ENCODE results near the gene VCAM1.

VCAM1 gene

GRCh38 chr1:100735244-100735643, 15.7 kb downstream of the VCAM1 start:
- TF ChIP-seq ZBTB7A (IDR thresholded peaks at IDR 0.05; ENCODE audit: low read depth) (no peak), MAX (IDR thresholded peaks at IDR 0.05) (no peak), REST (IDR thresholded peaks at IDR 0.05; ENCODE audit: low read depth) (no peak), FOXM1 (IDR thresholded peaks at IDR 0.05; ENCODE audit: borderline replicate concordance, low read depth) (no peak), CEBPB (IDR thresholded peaks at IDR 0.05) (no peak), EGR1 (IDR thresholded peaks at IDR 0.05) (no peak), CREB1 (IDR thresholded peaks at IDR 0.05; ENCODE audit: low read depth) (no peak), USF1 (IDR thresholded peaks at IDR 0.05) (no peak), TAF1 (IDR thresholded peaks at IDR 0.05; ENCODE audit: low read depth) (no peak), TCF12 (IDR thresholded peaks at IDR 0.05; ENCODE audit: low read depth) (no peak), RAD21 (IDR thresholded peaks at IDR 0.05; ENCODE audit: low read depth) (no peak), YY1 (IDR thresholded peaks at IDR 0.05; ENCODE audit: low read depth) (no peak), EP300 (IDR thresholded peaks at IDR 0.05; ENCODE audit: borderline replicate concordance) (no peak), NFIC (IDR thresholded peaks at IDR 0.05) (no peak), TEAD4 (IDR thresholded peaks at IDR 0.05) (no peak)

- no peak for TF ChIP-seq CREB1 (IDR thresholded peaks at IDR 0.05; ENCODE audit: low read depth)
- no peak for TF ChIP-seq YY1 (IDR thresholded peaks at IDR 0.05; ENCODE audit: low read depth)
- TF ChIP-seq EP300 (IDR thresholded peaks at IDR 0.05; ENCODE audit: borderline replicate concordance) = no peak
- TF ChIP-seq TAF1 (IDR thresholded peaks at IDR 0.05; ENCODE audit: low read depth) = no peak
- no peak for TF ChIP-seq NFIC (IDR thresholded peaks at IDR 0.05)
Measured at GRCh38 chr1:100736324-100736723, 16.8 kb downstream of the VCAM1 start.

- TF ChIP-seq EGR1 (IDR thresholded peaks at IDR 0.05) (no peak), USF1 (IDR thresholded peaks at IDR 0.05) (peak; percentile 76), YY1 (IDR thresholded peaks at IDR 0.05; ENCODE audit: low read depth) (no peak)
Measured at GRCh38 chr1:100736746-100737145, 17.2 kb downstream of the VCAM1 start.

- no peak for TF ChIP-seq TCF12 (IDR thresholded peaks at IDR 0.05; ENCODE audit: low read depth)
- no peak for TF ChIP-seq YY1 (IDR thresholded peaks at IDR 0.05; ENCODE audit: low read depth)
- TF ChIP-seq ZBTB7A (IDR thresholded peaks at IDR 0.05; ENCODE audit: low read depth) = no peak
- TF ChIP-seq MAX (IDR thresholded peaks at IDR 0.05) = no peak
- TF ChIP-seq USF1 (IDR thresholded peaks at IDR 0.05) = no peak
- no peak for TF ChIP-seq TEAD4 (IDR thresholded peaks at IDR 0.05)
- no peak for TF ChIP-seq RAD21 (IDR thresholded peaks at IDR 0.05; ENCODE audit: low read depth)
- no peak for TF ChIP-seq FOXM1 (IDR thresholded peaks at IDR 0.05; ENCODE audit: borderline replicate concordance, low read depth)
- no peak for TF ChIP-seq CREB1 (IDR thresholded peaks at IDR 0.05; ENCODE audit: low read depth)
- TF ChIP-seq EGR1 (IDR thresholded peaks at IDR 0.05) = no peak
Measured at GRCh38 chr1:100746542-100746932, 27.0 kb downstream of the VCAM1 start.

GRCh38 chr1:100747771-100748170, 28.2 kb downstream of the VCAM1 start:
- no peak for TF ChIP-seq REST (IDR thresholded peaks at IDR 0.05; ENCODE audit: low read depth)
- TF ChIP-seq TAF1 (IDR thresholded peaks at IDR 0.05; ENCODE audit: low read depth) = no peak
- no peak for TF ChIP-seq TCF12 (IDR thresholded peaks at IDR 0.05; ENCODE audit: low read depth)
- TF ChIP-seq NFIC (IDR thresholded peaks at IDR 0.05) = no peak
- no peak for TF ChIP-seq EP300 (IDR thresholded peaks at IDR 0.05; ENCODE audit: borderline replicate concordance)
- TF ChIP-seq CEBPB (IDR thresholded peaks at IDR 0.05) = no peak
- no peak for TF ChIP-seq USF1 (IDR thresholded peaks at IDR 0.05)
- no peak for TF ChIP-seq YY1 (IDR thresholded peaks at IDR 0.05; ENCODE audit: low read depth)
- TF ChIP-seq TEAD4 (IDR thresholded peaks at IDR 0.05) = no peak
- no peak for TF ChIP-seq EGR1 (IDR thresholded peaks at IDR 0.05)
- no peak for TF ChIP-seq MAX (IDR thresholded peaks at IDR 0.05)
- no peak for TF ChIP-seq ZBTB7A (IDR thresholded peaks at IDR 0.05; ENCODE audit: low read depth)
- no peak for TF ChIP-seq FOXM1 (IDR thresholded peaks at IDR 0.05; ENCODE audit: borderline replicate concordance, low read depth)
- no peak for TF ChIP-seq RAD21 (IDR thresholded peaks at IDR 0.05; ENCODE audit: low read depth)

Data from Ishikawa (cell line).